HG02623 (cell line): ENCODE results near the gene IZUMO4.
"Not testable (repeated sequence)": the region's sequence is repeated elsewhere in the genome, so short reads cannot be mapped to it uniquely, and the experiment has no call there.

Experiments
- ATAC-seq: cut with Tn5 transposase; IDR thresholded peaks from one replicate; pipeline ENCODE4 v1.9.1; 2021; ENCODE audit warnings: moderate library complexity; ENCODE audit not compliant: unreplicated experiment

IZUMO4 gene

GRCh38 chr19:2122251-2122650 lies 25.5 kb downstream of the IZUMO4 start:
- ATAC-seq, result no peak

GRCh38 chr19:2122982-2123381 lies 26.3 kb downstream of the IZUMO4 start:
- no peak for ATAC-seq

- no peak for ATAC-seq
Measured at GRCh38 chr19:2123682-2124387, 27.1 kb downstream of the IZUMO4 start.

GRCh38 chr19:2126879-2127518 lies 30.3 kb downstream of the IZUMO4 start:
- ATAC-seq, result no peak

- ATAC-seq, result no peak
Measured at GRCh38 chr19:2127758-2128157, 31.0 kb downstream of the IZUMO4 start.

GRCh38 chr19:2128252-2128651 lies 31.5 kb downstream of the IZUMO4 start:
- ATAC-seq, result not testable (repeated sequence)

GRCh38 chr19:2129022-2129421 lies 32.3 kb downstream of the IZUMO4 start:
- no peak for ATAC-seq

- no peak for ATAC-seq
Measured at GRCh38 chr19:2129486-2129885, 32.8 kb downstream of the IZUMO4 start.

GRCh38 chr19:2129892-2130770 lies 33.4 kb downstream of the IZUMO4 start:
- ATAC-seq, result no peak

- ATAC-seq, result not testable (repeated sequence)
Measured at GRCh38 chr19:2131012-2131975, 34.6 kb downstream of the IZUMO4 start.

GRCh38 chr19:2132191-2132590 lies 35.5 kb downstream of the IZUMO4 start:
- no peak for ATAC-seq

- ATAC-seq, result no peak
Measured at GRCh38 chr19:2132731-2133490, 36.2 kb downstream of the IZUMO4 start.

- no peak for ATAC-seq
Measured at GRCh38 chr19:2135474-2136402, 39.0 kb downstream of the IZUMO4 start.

GRCh38 chr19:2136796-2137195 lies 40.1 kb downstream of the IZUMO4 start:
- no peak for ATAC-seq

- ATAC-seq, result no peak
Measured at GRCh38 chr19:2138061-2138728, 41.5 kb downstream of the IZUMO4 start.

GRCh38 chr19:2139385-2140137 lies 42.8 kb downstream of the IZUMO4 start:
- ATAC-seq, result no peak

- no peak for ATAC-seq
Measured at GRCh38 chr19:2140138-2140569, 43.4 kb downstream of the IZUMO4 start.
